HG03103 (cell line): ENCODE measurements around the gene PHC2.
"Not testable (repeated sequence)": the region's sequence is repeated elsewhere in the genome, so short reads cannot be mapped to it uniquely, and the experiment has no call there.

ENCODE experiments used
- ATAC-seq: cut with Tn5 transposase; IDR thresholded peaks from one replicate; pipeline ENCODE4 v1.9.1; 2021; ENCODE audit warnings: low read depth; ENCODE audit not compliant: unreplicated experiment

Gene PHC2

GRCh38 chr1:33298623-33299277 lies 132.1 kb downstream of the PHC2 start:
- no peak for ATAC-seq

GRCh38 chr1:33297911-33298622 lies 132.8 kb downstream of the PHC2 start:
- no peak for ATAC-seq

GRCh38 chr1:33296824-33297223 lies 134.1 kb downstream of the PHC2 start:
- no peak for ATAC-seq

- ATAC-seq, result no peak
These were observed 134.8 kb downstream of the PHC2 start for GRCh38 chr1:33296082-33296458.

GRCh38 chr1:33295450-33296081 lies 135.3 kb downstream of the PHC2 start:
- ATAC-seq, result peak; percentile 56

GRCh38 chr1:33295023-33295422 lies 135.9 kb downstream of the PHC2 start:
- ATAC-seq, result no peak

GRCh38 chr1:33294071-33295010 lies 136.6 kb downstream of the PHC2 start:
- ATAC-seq, result no peak

GRCh38 chr1:33292726-33293340 lies 138.1 kb downstream of the PHC2 start:
- ATAC-seq, result no peak

- ATAC-seq, result not testable (repeated sequence)
These were observed 140.3 kb downstream of the PHC2 start for GRCh38 chr1:33290615-33291014.

GRCh38 chr1:33289858-33290154 lies 141.1 kb downstream of the PHC2 start:
- no peak for ATAC-seq

- no peak for ATAC-seq
These were observed 141.7 kb downstream of the PHC2 start for GRCh38 chr1:33288976-33289857.

GRCh38 chr1:33287317-33287716 lies 143.6 kb downstream of the PHC2 start:
- no peak for ATAC-seq

- ATAC-seq, result no peak
These were observed 144.3 kb downstream of the PHC2 start for GRCh38 chr1:33286451-33287185.

- ATAC-seq, result no peak
These were observed 146.8 kb downstream of the PHC2 start for GRCh38 chr1:33284049-33284448.

GRCh38 chr1:33282791-33283190 lies 148.1 kb downstream of the PHC2 start:
- ATAC-seq, result no peak

GRCh38 chr1:33281554-33282303 lies 149.2 kb downstream of the PHC2 start:
- ATAC-seq, result no peak

- no peak for ATAC-seq
These were observed 150.7 kb downstream of the PHC2 start for GRCh38 chr1:33280091-33280661.
